Jurkat, Clone E6-1 (cell line): ENCODE results near the gene FZR1.
A peak's percentile ranks its signal among the peaks of the same experiment; 100 is the strongest.
"Not testable (repeated sequence)": the region's sequence is repeated elsewhere in the genome, so short reads cannot be mapped to it uniquely, and the experiment has no call there.

ENCODE experiments used
- DNase-seq: peaks from one replicate; pipeline ENCODE4 v3.0.0-alpha.2; 2011; ENCODE audit warnings: low read depth, low spot score
- H3K4me3 ChIP-seq: 2 replicates; pipeline ENCODE4 v1.5.1; 2011; ENCODE audit warnings: mild to moderate bottlenecking, low read length, control low read depth, moderate library complexity

The FZR1 gene

GRCh38 chr19:3492131-3492839, 13.8 kb upstream of the FZR1 start:
- no peak overlapping the region for H3K4me3 ChIP-seq
- no peak for DNase-seq

DNA sequence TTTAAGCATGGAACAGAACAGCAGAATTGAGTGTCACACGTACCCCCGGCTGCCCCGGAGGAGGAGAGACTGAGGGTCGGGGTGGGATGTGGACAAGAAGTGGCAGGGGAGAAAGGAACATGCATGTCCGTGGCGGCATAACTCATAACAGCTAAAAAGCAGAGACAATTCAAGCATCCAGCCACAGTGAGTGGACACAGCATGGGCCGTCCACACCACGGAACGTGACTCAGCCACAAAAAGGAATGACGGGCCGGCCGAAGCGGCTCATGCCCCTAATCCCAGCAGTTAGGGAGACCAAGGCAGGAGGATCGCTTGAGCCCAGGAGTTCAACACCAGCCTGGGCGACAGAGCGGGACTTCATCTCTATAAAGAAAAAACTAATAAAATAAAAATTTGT, 13.2 kb upstream of the FZR1 start:
- no peak for DNase-seq
- H3K4me3 ChIP-seq = no peak overlapping the region

- DNase-seq = no peak
Measured at GRCh38 chr19:3493651-3494050, 12.5 kb upstream of the FZR1 start.

GRCh38 chr19:3494051-3494450, 12.1 kb upstream of the FZR1 start:
- DNase-seq = peak; percentile 57
- peak overlapping the region; percentile 41 for H3K4me3 ChIP-seq

More at GRCh38 chr19:3493651-3494050, 12.5 kb upstream of the FZR1 start:
- peak overlapping the region; percentile 41 for H3K4me3 ChIP-seq

- H3K4me3 ChIP-seq = peak overlapping the region; percentile 41
- peak; percentile 95 for DNase-seq
Measured at GRCh38 chr19:3494559-3494958, 11.6 kb upstream of the FZR1 start.

GRCh38 chr19:3496392-3497273, 9.5 kb upstream of the FZR1 start:
- no peak overlapping the region for H3K4me3 ChIP-seq
- DNase-seq = no peak

GRCh38 chr19:3497757-3498520, 8.2 kb upstream of the FZR1 start:
- H3K4me3 ChIP-seq = no peak overlapping the region

DNA sequence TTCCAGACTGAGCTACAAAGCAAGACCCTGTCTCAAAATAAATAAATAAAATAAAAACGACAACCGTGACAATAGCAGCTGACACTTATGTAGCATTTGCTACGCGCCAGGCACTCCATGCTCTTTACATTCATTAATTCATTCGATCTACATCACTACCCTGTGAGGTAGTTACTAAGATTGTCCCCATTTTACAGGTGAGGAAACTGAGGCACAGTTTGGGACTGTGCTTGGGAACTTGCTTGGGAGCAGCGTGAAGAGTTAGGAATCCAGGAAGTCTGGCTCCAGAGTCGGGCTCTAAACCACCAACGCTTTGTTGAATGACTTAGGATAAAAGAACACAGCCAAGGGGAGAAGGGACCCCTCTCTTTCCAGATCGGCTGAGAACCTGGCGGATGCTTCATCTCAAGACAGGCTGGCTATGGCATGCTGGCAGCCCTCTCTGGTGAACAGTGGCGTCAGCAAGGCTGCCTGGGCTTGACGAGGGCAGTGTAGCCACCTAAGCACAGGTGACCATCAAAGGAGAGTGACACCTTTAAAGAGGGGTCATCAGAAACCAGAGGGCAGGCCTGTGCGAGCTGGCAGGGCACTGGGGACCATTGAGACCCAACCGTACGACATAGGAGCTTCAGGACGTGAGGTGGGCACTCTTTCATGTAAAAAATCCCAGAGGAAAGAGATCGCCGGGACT, 6.2 kb upstream of the FZR1 start:
- H3K4me3 ChIP-seq = peak overlapping the region; percentile 99
- no peak for DNase-seq

More at GRCh38 chr19:3497757-3498520, 8.2 kb upstream of the FZR1 start:
- no peak for DNase-seq

- peak; percentile 98 for DNase-seq
- peak within 1 kb of the TSS; percentile 99 for H3K4me3 ChIP-seq
Measured at GRCh38 chr19:3500429-3501101, 5.5 kb upstream of the FZR1 start, which contains the start of gene DOHH. Gene DOHH, minus strand, starts transcription at chr19:3500674. Its CDS starts 3,860 bp downstream, at chr19:3496814.

GRCh38 chr19:3501780-3502179, 4.3 kb upstream of the FZR1 start:
- H3K4me3 ChIP-seq = no peak overlapping the region
- DNase-seq = no peak

GRCh38 chr19:3503036-3503572, 3.0 kb upstream of the FZR1 start:
- no peak overlapping the region for H3K4me3 ChIP-seq
- DNase-seq = no peak

DNA sequence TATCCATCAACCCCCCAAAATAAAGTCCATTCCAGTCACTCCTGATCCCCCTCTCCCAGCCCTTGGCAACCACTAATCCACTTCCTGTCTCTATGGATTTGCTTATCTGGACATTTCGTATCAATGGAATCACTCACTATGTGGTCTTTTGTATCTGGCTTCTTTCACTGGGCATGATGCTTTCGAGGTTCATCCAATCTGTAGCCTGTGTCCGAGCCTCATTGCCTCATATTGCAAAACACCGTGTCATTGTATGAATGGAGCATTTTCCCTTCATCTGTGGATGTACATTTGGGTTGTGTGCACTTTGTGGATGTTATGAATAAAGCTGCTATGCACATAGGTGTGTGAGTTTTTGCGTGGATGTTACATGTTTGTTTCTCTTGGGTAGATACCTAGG, 1.4 kb upstream of the FZR1 start:
- H3K4me3 ChIP-seq = peak overlapping the region; percentile 83; the same call in 1 of the 2 replicates
- DNase-seq = no peak

- no peak for DNase-seq
- peak overlapping the region; percentile 84 for H3K4me3 ChIP-seq
Measured at GRCh38 chr19:3506384-3507340, 551 bp downstream of the FZR1 start.

DNA sequence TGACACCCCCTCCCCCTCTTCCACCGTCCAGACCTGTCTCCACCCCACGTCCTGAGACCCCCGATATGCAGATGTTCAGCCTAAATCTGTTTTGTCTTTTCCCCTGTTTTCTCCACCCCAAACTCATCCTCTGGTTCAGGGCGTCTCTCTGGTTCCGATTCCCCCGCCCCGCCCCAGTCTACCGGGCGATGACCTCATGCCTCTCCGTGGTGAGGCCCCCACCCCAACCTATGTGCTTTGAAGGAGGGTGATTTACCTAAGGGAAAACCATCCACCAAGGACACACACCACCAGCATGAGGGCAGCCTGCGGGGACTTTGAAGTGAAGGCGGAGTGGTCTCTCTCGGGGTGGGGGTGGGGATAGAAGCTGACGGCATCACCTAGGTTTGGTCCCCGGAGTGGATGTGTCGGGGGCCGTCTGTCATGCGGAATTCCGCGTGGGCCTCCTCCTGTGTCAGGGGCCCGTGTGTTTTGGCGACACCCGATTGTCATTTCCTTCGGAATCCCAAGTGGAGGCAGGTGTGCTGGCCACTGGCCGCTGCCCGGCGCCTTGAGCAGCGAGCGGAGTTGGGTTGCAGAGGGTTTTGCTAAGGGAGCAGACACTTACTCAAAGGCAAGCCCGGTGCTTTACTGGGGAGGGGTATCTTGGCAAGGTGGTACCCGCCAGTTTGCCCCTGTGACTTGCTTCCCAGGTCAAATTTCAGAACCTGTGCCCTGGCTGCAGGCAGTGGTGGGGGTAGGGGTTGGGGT, 1.4 kb downstream of the FZR1 start:
- no peak for DNase-seq

GRCh38 chr19:3508121-3508661, 2.1 kb downstream of the FZR1 start:
- DNase-seq, H3K4me3 ChIP-seq: not testable (repeated sequence)

More for the DNA sequence above, 1.4 kb downstream of the FZR1 start:
- H3K4me3 ChIP-seq = peak overlapping the region; percentile 84
